Thyroid gland (tissue), 4 donors: Measurements from ENCODE around the gene HUS1.

Experiments used
- POLR2A ChIP-seq, 2 donors: fragments of 450-650 bp; IDR thresholded peaks; one replicate each; pipeline ENCODE4 v1.6.1; 2017; ENCODE audit warnings: antibody characterized with exemption in 2 of 2, mild to moderate bottlenecking in 2 of 2, moderate library complexity in 1 of 2
- TF ChIP-seq, protein P1 (sequence below), 6 experiments: fragments of 200-600 bp in 3 of 6; fragments of 450-650 bp in 3 of 6; sonication (generic) in 3 of 6; IDR thresholded peaks; one replicate each; pipeline ENCODE4 v1.5.1; 2016 to 2019; ENCODE audit warnings: antibody characterized with exemption in 6 of 6, mild to moderate bottlenecking in 2 of 6, inconsistent platforms in 1 of 6, moderate library complexity in 1 of 6

GRCh38 chr7:47943676-47944474 lies 35.5 kb downstream of the HUS1 start:
- TF ChIP-seq, protein P1, sequence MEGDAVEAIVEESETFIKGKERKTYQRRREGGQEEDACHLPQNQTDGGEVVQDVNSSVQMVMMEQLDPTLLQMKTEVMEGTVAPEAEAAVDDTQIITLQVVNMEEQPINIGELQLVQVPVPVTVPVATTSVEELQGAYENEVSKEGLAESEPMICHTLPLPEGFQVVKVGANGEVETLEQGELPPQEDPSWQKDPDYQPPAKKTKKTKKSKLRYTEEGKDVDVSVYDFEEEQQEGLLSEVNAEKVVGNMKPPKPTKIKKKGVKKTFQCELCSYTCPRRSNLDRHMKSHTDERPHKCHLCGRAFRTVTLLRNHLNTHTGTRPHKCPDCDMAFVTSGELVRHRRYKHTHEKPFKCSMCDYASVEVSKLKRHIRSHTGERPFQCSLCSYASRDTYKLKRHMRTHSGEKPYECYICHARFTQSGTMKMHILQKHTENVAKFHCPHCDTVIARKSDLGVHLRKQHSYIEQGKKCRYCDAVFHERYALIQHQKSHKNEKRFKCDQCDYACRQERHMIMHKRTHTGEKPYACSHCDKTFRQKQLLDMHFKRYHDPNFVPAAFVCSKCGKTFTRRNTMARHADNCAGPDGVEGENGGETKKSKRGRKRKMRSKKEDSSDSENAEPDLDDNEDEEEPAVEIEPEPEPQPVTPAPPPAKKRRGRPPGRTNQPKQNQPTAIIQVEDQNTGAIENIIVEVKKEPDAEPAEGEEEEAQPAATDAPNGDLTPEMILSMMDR (IDR thresholded peaks at IDR 0.05), result no peak
- no peak for TF ChIP-seq POLR2A (IDR thresholded peaks at IDR 0.05)
